OCI-LY3 (cell line): ENCODE measurements around the gene SMR3B.

Experiments
- H2AFZ ChIP-seq: fragments of 200-600, 300-600 bp; shearing (Covaris generic); 2 replicates; pipeline ENCODE4 v1.6.0; 2014; ENCODE audit warnings: antibody characterized with exemption, low read depth, low read length
- H3K27ac ChIP-seq: fragments of 200-600, 300-600 bp; sonication (generic); 2 replicates; pipeline ENCODE4 v1.5.1; 2014; ENCODE audit warnings: mild to moderate bottlenecking, low read length, moderate library complexity, mixed read lengths
- H3K27me3 ChIP-seq: fragments of 200-600, 300-600 bp; sonication (generic); 2 replicates; pipeline ENCODE4 v1.6.1; 2014; ENCODE audit warnings: low read depth, low read length, mixed read lengths
- H3K36me3 ChIP-seq: fragments of 200-600, 300-600 bp; sonication (generic); replicated peaks from 2 replicates; pipeline ENCODE3; 2014; ENCODE audit warnings: low read depth, low read length, mixed read lengths
- H3K4me1 ChIP-seq: fragments of 300-600, 200-600 bp; sonication (generic); 2 replicates; pipeline ENCODE4 v1.6.1; 2014; ENCODE audit warnings: low read length, mixed read lengths
- H3K4me2 ChIP-seq: fragments of 200-600, 300-600 bp; sonication (generic); 2 replicates; pipeline ENCODE4 v1.6.1; 2014; ENCODE audit warnings: low read length, mixed read lengths
- H3K4me3 ChIP-seq: fragments of 300-600, 200-600 bp; sonication (generic); 2 replicates; pipeline ENCODE4 v1.5.1; 2014; ENCODE audit warnings: antibody characterized with exemption, mild to moderate bottlenecking, low read length, moderate library complexity
- H3K79me2 ChIP-seq: fragments of 300-600, 200-600 bp; shearing (Covaris generic); 2 replicates; pipeline ENCODE4 v1.6.1; 2014; ENCODE audit warnings: mild to moderate bottlenecking, low read length, mixed read lengths
- H3K9ac ChIP-seq: fragments of 300-600, 200-600 bp; shearing (Covaris generic); 2 replicates; pipeline ENCODE4 v1.6.0; 2014; ENCODE audit warnings: mild to moderate bottlenecking, low read length, moderate library complexity
- H3K9me3 ChIP-seq: fragments of 200-600, 300-600 bp; shearing (Covaris generic); 2 replicates; pipeline ENCODE4 v1.6.1; 2014; ENCODE audit warnings: low read length, mixed read lengths; ENCODE audit not compliant: insufficient read depth
- H4K20me1 ChIP-seq: fragments of 200-600, 300-600 bp; sonication (generic); 2 replicates; pipeline ENCODE4 v1.6.1; 2016; ENCODE audit warnings: low read length, mixed read lengths; ENCODE audit not compliant: insufficient read depth
- CTCF ChIP-seq: fragments of 200-600, 300-600 bp; sonication (generic); IDR thresholded peaks from 2 replicates; pipeline ENCODE4 v1.5.1; 2014; ENCODE audit warnings: antibody characterized with exemption, low read length, low read depth
- EZH2phosphoT487 ChIP-seq: fragments of 200-600 bp; shearing (Covaris generic); IDR thresholded peaks from 2 replicates; pipeline ENCODE4 v1.6.1; 2018; ENCODE audit warnings: antibody characterized with exemption, mixed run types, low read depth

The SMR3B gene

GRCh38 chr4:70365479-70365878 is 17.5 kb upstream of the SMR3B start:
- H3K9ac ChIP-seq: no peak overlapping the region
- H3K79me2 ChIP-seq: no peaks in the 10 kb centered on the region
- H3K9me3 ChIP-seq: no peaks in the 10 kb centered on the region
- H3K4me2 ChIP-seq: peak overlapping the region; percentile 59
- H2AFZ ChIP-seq: no peak overlapping the region
- H3K4me3 ChIP-seq: no peak overlapping the region
- no peak overlapping the region for H3K27ac ChIP-seq
- no peaks in the 10 kb centered on the region for H3K27me3 ChIP-seq
- H3K4me1 ChIP-seq: peaks cover 32% of the 10 kb centered on the region
- TF ChIP-seq CTCF (no peak), EZH2phosphoT487 (no peak)
- no peaks in the 10 kb centered on the region for H4K20me1 ChIP-seq
- no peaks in the 10 kb centered on the region for H3K36me3 ChIP-seq

DNA sequence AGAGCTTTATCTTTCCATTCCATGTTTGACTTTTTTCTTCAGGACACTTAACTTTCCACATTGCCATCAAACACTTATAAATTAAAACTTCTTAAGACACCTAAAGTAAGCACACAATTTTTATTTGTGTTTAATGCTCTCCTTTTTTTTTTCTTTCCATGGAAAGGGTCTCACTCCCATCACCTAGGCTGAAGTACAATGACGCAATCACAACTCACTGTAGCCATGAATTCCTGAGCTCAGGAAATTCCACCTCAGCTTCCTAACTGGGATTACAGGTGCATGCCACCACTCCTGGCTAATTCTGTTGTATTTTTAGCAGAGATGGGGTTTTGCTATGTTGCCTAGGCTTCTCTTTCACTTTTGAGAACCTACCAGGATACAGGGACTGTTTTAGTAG is 15.1 kb upstream of the SMR3B start:
- TF ChIP-seq CTCF: no peak
- TF ChIP-seq EZH2phosphoT487: no peak
- H3K79me2 ChIP-seq: no peaks in the 10 kb centered on the region
- no peak overlapping the region for H3K4me3 ChIP-seq
- H2AFZ ChIP-seq: no peak overlapping the region
- peaks cover 32% of the 10 kb centered on the region for H3K4me1 ChIP-seq
- H3K36me3 ChIP-seq: no peaks in the 10 kb centered on the region
- H3K9me3 ChIP-seq: no peaks in the 10 kb centered on the region
- no peak overlapping the region for H3K27ac ChIP-seq
- no peaks in the 10 kb centered on the region for H4K20me1 ChIP-seq
- no peaks in the 10 kb centered on the region for H3K27me3 ChIP-seq
- H3K9ac ChIP-seq: no peak overlapping the region
- H3K4me2 ChIP-seq: no peak overlapping the region

DNA sequence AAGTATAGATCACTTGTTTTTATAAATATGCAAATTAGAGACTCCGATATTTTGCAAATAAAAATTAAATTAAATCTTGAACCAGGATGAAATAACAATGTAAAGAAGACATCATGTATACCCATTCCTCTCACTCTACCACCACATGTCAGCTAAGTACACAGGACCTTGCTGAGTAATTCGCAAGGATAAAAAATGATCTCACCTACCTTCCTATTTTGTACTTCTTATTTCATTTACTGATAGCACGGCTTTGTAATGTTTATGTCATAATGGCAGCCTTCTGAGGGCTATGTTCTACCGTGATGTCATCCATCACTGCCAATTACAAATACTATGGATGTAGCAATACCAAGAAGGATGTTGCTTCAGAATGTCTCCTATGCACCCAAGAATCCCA is 10.9 kb upstream of the SMR3B start:
- H3K79me2 ChIP-seq: no peaks in the 10 kb centered on the region
- H3K9ac ChIP-seq: no peak overlapping the region
- no peaks in the 10 kb centered on the region for H3K27me3 ChIP-seq
- no peaks in the 10 kb centered on the region for H3K36me3 ChIP-seq
- TF ChIP-seq CTCF (no peak), EZH2phosphoT487 (no peak)
- no peak overlapping the region for H3K4me3 ChIP-seq
- no peaks in the 10 kb centered on the region for H4K20me1 ChIP-seq
- no peak overlapping the region for H2AFZ ChIP-seq
- H3K27ac ChIP-seq: no peak overlapping the region
- H3K4me1 ChIP-seq: no peaks in the 10 kb centered on the region
- no peaks in the 10 kb centered on the region for H3K9me3 ChIP-seq
- no peak overlapping the region for H3K4me2 ChIP-seq

DNA sequence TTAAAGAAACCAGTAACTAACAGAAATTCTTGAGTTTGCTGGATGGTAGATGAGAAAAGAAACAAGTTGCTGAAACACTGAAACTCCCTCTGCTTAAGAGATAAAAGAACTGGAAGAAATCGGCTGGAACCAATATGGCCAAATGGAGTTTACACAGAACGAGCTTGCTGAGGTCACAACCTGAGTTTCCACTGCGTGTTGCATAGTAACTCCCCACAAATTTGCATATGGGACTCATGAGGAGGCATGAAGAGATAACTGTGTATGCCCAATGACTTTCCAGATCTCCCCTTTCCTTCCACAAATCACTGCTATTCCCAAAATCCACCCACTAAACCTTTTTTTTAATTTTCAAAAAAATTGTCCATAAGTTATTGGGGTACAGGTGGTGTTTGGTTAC is 10.2 kb upstream of the SMR3B start:
- no peak for TF ChIP-seq CTCF
- TF ChIP-seq EZH2phosphoT487: no peak
- Histone ChIP-seq H3K4me1 (no peaks in the 10 kb centered on the region), H3K36me3 (no peaks in the 10 kb centered on the region), H3K4me3 (no peak overlapping the region), H3K9ac (no peak overlapping the region), H2AFZ (no peak overlapping the region), H3K27me3 (no peaks in the 10 kb centered on the region), H3K27ac (no peak overlapping the region), H3K79me2 (no peaks in the 10 kb centered on the region), H3K4me2 (no peak overlapping the region), H3K9me3 (no peaks in the 10 kb centered on the region), H4K20me1 (no peaks in the 10 kb centered on the region)
